K562 (cell line): ENCODE data around the gene CHRNG. TPM values are rescaled to one million over a fixed set of nuclear protein-coding genes. Genes with fewer than 3 reads are reported as not detected.

ENCODE experiments used
- ATAC-seq: fragments of 200-7000 bp; cut with Tn5 transposase; 3 replicates; pipeline ENCODE4 v1.9.1; 2020; ENCODE audit warnings: moderate library complexity
- BruUV-seq: library from RNA; stranded (reverse); fragments of 400-500 nt; replicated peaks from 2 replicates; lab custom pipeline; 2021; lab: Mats Ljungman, UMichigan
- CTCF ChIA-PET: fragments of 300-600 bp; formaldehyde crosslinking; extraction: SDS; loops from one replicate; lab custom pipeline; 2021; ENCODE audit warnings: low intra/inter-chr PET ratio; lab: Yijun Ruan, JAX
- POLR2A ChIA-PET: fragments of 300-600, 350-650 bp; sonication (Branson Sonifier 250); formaldehyde crosslinking; extraction: SDS; loops from one replicate; lab custom pipeline; 2021; ENCODE audit warnings: antibody characterized with exemption, inconsistent platforms; lab: Yijun Ruan, JAX
- DNase-seq, 4 experiments: peaks; one replicate each; pipeline versions ENCODE4 v3.0.0 to v3.0.0-alpha.2; 2011 to 2018; ENCODE audit warnings: low spot score in 3 of 4, mixed read lengths in 3 of 4; ENCODE audit errors: extremely low read depth in 1 of 4
- FAIRE-seq: peaks from 2 replicates; lab custom pipeline; 2011; peaks lifted over from hg19 to GRCh38; lab: Jason Lieb, UNC
- H2AFZ ChIP-seq: 2 replicates; pipeline ENCODE4 v1.6.0; 2011; ENCODE audit warnings: low read depth, low read length, control low read depth, inconsistent platforms
- H3K27ac ChIP-seq: fragments of 200-600 bp; 3 replicates; pipeline ENCODE4 v1.8.0; 2011; ENCODE audit warnings: low read depth, mild to moderate bottlenecking, control low read depth, inconsistent platforms, low read length, moderate library complexity, mixed read lengths; ENCODE audit errors: extremely low read depth
- H3K27me3 ChIP-seq, 2 experiments: fragments of 300-600 bp in 1 of 2; 2 replicates in 1 of 2; 3 replicates in 1 of 2; pipeline versions ENCODE4 v1.6.0 to v1.8.0; 2011; ENCODE audit warnings: inconsistent platforms in 2 of 2, low read length in 2 of 2, mild to moderate bottlenecking in 1 of 2, mixed read lengths in 1 of 2, moderate library complexity in 1 of 2; ENCODE audit not compliant: control insufficient read depth in 2 of 2, insufficient read depth in 2 of 2
- H3K36me3 ChIP-seq: fragments of 300-600 bp; 3 replicates; pipeline ENCODE4 v1.8.0; 2011; ENCODE audit warnings: mild to moderate bottlenecking, low read length, inconsistent platforms; ENCODE audit not compliant: control insufficient read depth, insufficient read depth
- H3K4me1 ChIP-seq, 2 experiments: fragments of 200-600 bp in 1 of 2; replicated peaks in 1 of 2; 2 replicates in 1 of 2; 3 replicates in 1 of 2; pipeline versions ENCODE4 v1.5.1 to v1.8.0; 2011; ENCODE audit warnings: inconsistent platforms in 2 of 2, low read length in 2 of 2, mild to moderate bottlenecking in 1 of 2, mixed read lengths in 1 of 2, moderate library complexity in 1 of 2; ENCODE audit not compliant: control insufficient read depth in 2 of 2, insufficient read depth in 2 of 2
- H3K4me2 ChIP-seq: 2 replicates; pipeline ENCODE4 v1.6.1; 2011; ENCODE audit warnings: low read length, control low read depth, inconsistent platforms, mixed read lengths; ENCODE audit not compliant: insufficient read depth
- H3K4me3 ChIP-seq: fragments of 200-600 bp; sonication (generic), shearing (Covaris generic); 2 replicates; pipeline ENCODE4 v1.5.1; 2016; ENCODE audit warnings: control low read depth, inconsistent platforms
- H3K79me2 ChIP-seq: fragments of 200-600 bp; 3 replicates; pipeline ENCODE4 v1.8.0; 2011; ENCODE audit warnings: low read length, inconsistent platforms; ENCODE audit not compliant: control insufficient read depth, insufficient read depth
- H3K9ac ChIP-seq, 2 experiments: 2 replicates each; pipeline versions ENCODE4 v1.6.0 to v1.6.1; 2011; ENCODE audit warnings: low read depth in 2 of 2, low read length in 2 of 2, control low read depth in 1 of 2, inconsistent platforms in 1 of 2, mild to moderate bottlenecking in 1 of 2, mixed read lengths in 1 of 2; ENCODE audit not compliant: insufficient read depth in 1 of 2
- H3K9me1 ChIP-seq: one replicate; pipeline ENCODE4 v1.6.0; 2011; ENCODE audit warnings: inconsistent platforms, mild to moderate bottlenecking, low read length, moderate library complexity; ENCODE audit not compliant: control insufficient read depth, insufficient read depth
- H3K9me3 ChIP-seq: replicated peaks from 2 replicates; pipeline ENCODE4 v1.5.1; 2011; ENCODE audit warnings: low read depth, low read length, inconsistent platforms; ENCODE audit not compliant: control insufficient read depth, insufficient read depth
- H4K20me1 ChIP-seq: replicated peaks from 2 replicates; pipeline ENCODE4 v1.6.1; 2011; ENCODE audit warnings: low read length, inconsistent platforms, mixed read lengths; ENCODE audit not compliant: control insufficient read depth, insufficient read depth
- HNRNPLL ChIP-seq: fragments of 200-400 bp; formaldehyde crosslinking; IDR thresholded peaks from 2 replicates; pipeline ENCODE4 v1.6.1; 2017; ENCODE audit warnings: low read length, low read depth, mild to moderate bottlenecking; ENCODE audit not compliant: poor library complexity, severe bottlenecking
- NFIX ChIP-seq: fragments of 250-450 bp; sonication (Bioruptor Pico); IDR thresholded peaks from 2 replicates; pipeline ENCODE4 v1.4.0; 2020; ENCODE audit warnings: low read depth, mild to moderate bottlenecking, moderate library complexity
- ZC3H4 ChIP-seq: sonication (generic); formaldehyde crosslinking; IDR thresholded peaks from 2 replicates; pipeline ENCODE4 v1.9.0; 2021; ENCODE audit warnings: missing genetic modification reagents, borderline replicate concordance
- ZNF3 ChIP-seq: fragments of 250-450 bp; sonication (Bioruptor Pico); IDR thresholded peaks from 2 replicates; pipeline ENCODE4 v1.5.0; 2021; ENCODE audit warnings: mild to moderate bottlenecking, moderate library complexity
- WGBS: fragments of 100-300 bp; shearing (Covaris generic); methylation state at CpG from one replicate; pipeline ENCODE4 v1.1.6; 2016; ENCODE audit warnings: low coverage, mixed read lengths; ENCODE audit not compliant: insufficient coverage; ENCODE audit errors: missing lambda C conversion rate; 5-methylcytosine and 5-hydroxymethylcytosine counted together
- in situ Hi-C: fragments of 300-500 bp; cut with MboI; formaldehyde crosslinking; loops from 4 replicates; pipeline ENCODE4 v1.15.0; 2018; ENCODE audit warnings: inconsistent platforms, mixed read lengths
- intact Hi-C: fragments of 100-400 bp; cut with micrococcal nuclease; formaldehyde crosslinking; loops from 2 replicates; pipeline ENCODE4 v1.14.2; 2022
- polyA plus RNA-seq, 8 experiments: library from polyadenylated mRNA; depleted of rRNA in 4 of 8; stranded (reverse) in 5 of 8; unstranded in 3 of 8; fragments of >200 nt; fragmentation: Nextera tagmentation in 2 of 8; fragmentation: Illumina TruSeq in 1 of 8; extraction: Ambion mirVana in 2 of 8; extraction: Trizol in 1 of 8; gene quantifications; 2 replicates each; pipeline versions ENCODE4 v1.2.1 to v1.2.3, GENCODE V29; 2011 to 2014; ENCODE audit warnings: inconsistent platforms in 1 of 8, missing spikeins in 1 of 8
- total RNA-seq, 7 experiments: library from RNA; depleted of rRNA in 6 of 7; stranded (reverse); fragments of >200 nt in 6 of 7; fragmentation: Illumina TruSeq in 2 of 7; extraction: Trizol in 2 of 7; gene quantifications; 2 replicates each; pipeline versions ENCODE4 v1.2.1 to v1.2.3, GENCODE V29; 2011 to 2021; ENCODE audit warnings: low replicate concordance in 1 of 7
- TF ChIP-seq, protein P1 (sequence below): fragments of 200-800 bp; sonication (Bioruptor generic); IDR thresholded peaks from 2 replicates; pipeline ENCODE4 v1.6.1; 2017; ENCODE audit warnings: missing genetic modification characterization, missing compliant biosample characterization

The CHRNG gene
- total and polyA plus RNA-seq, 9 of the 15 experiments (the other 6 are each of a cell fraction or from before 2014, with no cell fraction given) = not detected

DNA sequence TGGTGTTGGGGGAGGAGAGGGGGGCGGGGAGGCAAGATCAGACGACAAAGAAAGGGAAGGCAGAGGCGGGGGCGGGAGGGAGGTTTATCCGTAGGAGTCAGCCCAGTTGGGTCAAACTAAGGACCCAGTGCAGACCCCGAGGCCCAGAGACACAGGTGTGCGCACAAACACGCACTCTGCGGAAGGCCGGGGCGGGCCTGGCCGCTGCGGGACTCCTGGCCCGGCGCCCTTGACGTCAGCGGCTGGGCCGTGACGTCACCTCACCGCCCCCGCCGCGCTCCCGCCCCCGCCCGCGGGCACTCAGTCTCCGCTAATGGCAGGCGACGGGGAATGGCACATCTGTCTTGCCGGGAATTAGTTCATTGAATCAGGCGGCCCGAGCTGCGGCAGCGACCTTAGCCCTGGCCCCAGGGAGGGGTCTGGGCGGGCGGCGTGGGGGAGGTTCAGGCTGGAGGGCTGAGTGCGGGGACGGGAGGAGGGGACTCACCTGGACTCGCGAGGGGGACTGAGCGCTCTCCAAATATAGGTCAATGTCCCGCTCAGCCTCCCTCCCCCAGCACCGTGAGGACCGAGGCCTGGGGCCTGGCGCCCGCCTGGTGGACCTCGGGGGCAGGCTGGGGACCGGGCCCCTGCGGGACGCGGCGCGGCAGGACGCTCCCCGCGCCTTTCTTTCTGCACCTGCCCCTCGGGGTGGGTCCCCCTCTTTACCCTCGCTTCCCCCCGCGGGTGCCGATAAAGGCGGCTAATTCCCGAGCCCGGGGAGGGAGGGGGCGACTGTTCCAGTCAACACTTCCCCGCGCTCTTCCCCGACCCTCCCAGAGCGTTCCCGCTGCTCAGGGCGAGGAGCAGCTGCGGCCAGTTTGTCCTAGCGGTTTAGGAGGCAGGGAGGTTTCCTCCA, 36.3 kb upstream of the CHRNG start (continued):
- TF ChIP-seq, protein P1, sequence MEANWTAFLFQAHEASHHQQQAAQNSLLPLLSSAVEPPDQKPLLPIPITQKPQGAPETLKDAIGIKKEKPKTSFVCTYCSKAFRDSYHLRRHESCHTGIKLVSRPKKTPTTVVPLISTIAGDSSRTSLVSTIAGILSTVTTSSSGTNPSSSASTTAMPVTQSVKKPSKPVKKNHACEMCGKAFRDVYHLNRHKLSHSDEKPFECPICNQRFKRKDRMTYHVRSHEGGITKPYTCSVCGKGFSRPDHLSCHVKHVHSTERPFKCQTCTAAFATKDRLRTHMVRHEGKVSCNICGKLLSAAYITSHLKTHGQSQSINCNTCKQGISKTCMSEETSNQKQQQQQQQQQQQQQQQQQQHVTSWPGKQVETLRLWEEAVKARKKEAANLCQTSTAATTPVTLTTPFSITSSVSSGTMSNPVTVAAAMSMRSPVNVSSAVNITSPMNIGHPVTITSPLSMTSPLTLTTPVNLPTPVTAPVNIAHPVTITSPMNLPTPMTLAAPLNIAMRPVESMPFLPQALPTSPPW (CRISPR knock-in tag) = peak; percentile 62
- TF ChIP-seq, all 486 proteins: peak for 8

DNA sequence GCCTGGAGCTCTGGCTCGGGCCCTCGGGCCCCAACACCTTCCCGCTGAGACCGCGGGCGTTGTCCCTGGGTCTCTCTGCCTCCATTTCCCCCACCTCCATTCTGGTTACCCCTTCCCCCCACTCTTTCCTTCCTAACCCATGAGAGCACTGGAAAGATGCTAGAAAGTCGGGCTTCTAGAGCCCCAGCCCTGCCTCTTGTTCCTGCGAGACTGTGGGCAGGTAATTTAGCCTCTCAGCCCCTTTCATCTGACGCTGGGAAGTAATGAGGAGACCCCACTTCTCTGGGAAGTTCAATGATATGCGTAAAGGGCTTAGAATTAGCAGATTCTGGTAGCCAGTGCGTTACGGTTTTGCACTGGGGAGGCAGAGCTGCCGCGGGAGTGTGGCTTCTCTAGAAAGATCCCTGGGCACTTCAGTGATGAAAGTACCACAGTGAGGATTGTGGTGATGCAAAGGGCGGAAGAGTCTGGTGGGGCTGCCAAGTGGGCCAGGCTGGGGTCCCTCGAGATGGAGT, 35.6 kb upstream of the CHRNG start:
- 0% methylated on average over 12 of the region's 16 CpGs for WGBS
- Histone ChIP-seq H4K20me1 (no peaks in the 10 kb centered on the region), H3K4me1 (peaks cover 0 to 13% of the 10 kb centered on the region in 2 experiments; a peak in 2 of 5 replicates), H3K4me3 (no peak overlapping the region), H3K4me2 (no peak overlapping the region), H2AFZ (no peak overlapping the region), H3K27ac (no peak overlapping the region), H3K9me1 (no peaks in the 10 kb centered on the region), H3K27me3 (peaks cover 3 to 46% of the 10 kb centered on the region in 2 experiments; a peak in 2 of 5 replicates), H3K79me2 (no peaks in the 10 kb centered on the region), H3K9ac (no peak overlapping the region), H3K9me3 (no peaks in the 10 kb centered on the region), H3K36me3 (no peaks in the 10 kb centered on the region)
- FAIRE-seq (no peak), DNase-seq (no peak), ATAC-seq (no peak)
- in situ Hi-C loops = no loop called here
- ChIA-PET POLR2A (no interaction called here), CTCF (no interaction called here)
- TF ChIP-seq ZC3H4 (CRISPR knock-in tag) (no peak), HNRNPLL (peak; percentile 41), NFIX (no peak), ZNF3 (CRISPR knock-in tag) (no peak)
- intact Hi-C loops = no loop called here
- BruUV-seq = no TSS peak
